HG02852 (cell line): ENCODE measurements around the gene MDGA2.
"Not testable (repeated sequence)": the region's sequence is repeated elsewhere in the genome, so short reads cannot be mapped to it uniquely, and the experiment has no call there.

Source experiments
- ATAC-seq: cut with Tn5 transposase; IDR thresholded peaks from one replicate; pipeline ENCODE4 v1.9.1; 2021; ENCODE audit warnings: mild to moderate bottlenecking, moderate library complexity; ENCODE audit not compliant: unreplicated experiment

Gene MDGA2

DNA sequence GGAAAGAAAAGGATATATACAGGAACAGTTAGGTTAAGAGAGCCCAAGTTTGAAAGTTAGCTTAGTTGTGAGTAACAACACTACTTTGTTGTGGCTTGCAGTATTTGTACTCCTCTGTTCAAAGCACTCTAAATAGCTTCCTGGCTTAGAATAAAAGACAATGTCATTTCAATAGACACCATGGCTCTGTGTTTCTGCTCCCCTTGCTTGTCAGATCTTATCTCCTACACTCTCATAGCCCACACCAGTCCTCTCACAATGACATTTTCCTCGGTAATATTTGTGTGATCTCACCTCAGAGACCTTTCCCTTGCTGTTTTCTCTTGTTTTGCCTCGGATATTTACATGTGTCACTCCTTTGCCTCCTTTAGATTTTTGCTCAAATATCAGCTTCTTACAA, 418.4 kb downstream of the MDGA2 start:
- ATAC-seq, result no peak

DNA sequence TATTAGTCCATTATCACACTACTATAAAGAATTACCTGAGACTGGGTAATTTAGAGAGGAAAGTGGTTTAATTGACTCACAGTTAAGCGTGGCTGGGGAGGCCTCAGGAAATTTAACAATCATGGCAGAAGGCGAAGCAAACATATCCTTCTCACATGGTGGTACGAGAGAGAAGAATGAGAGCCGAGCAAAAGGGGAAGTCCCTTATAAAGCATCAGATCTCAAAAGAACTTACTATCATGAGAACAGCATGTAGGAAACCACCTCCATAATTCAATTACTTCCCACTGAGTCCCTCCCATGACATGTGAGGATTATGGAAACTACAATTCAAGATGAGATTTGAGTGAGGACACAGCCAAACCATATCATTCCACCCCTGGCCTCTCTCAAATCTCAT, 422.6 kb downstream of the MDGA2 start:
- no peak for ATAC-seq

DNA sequence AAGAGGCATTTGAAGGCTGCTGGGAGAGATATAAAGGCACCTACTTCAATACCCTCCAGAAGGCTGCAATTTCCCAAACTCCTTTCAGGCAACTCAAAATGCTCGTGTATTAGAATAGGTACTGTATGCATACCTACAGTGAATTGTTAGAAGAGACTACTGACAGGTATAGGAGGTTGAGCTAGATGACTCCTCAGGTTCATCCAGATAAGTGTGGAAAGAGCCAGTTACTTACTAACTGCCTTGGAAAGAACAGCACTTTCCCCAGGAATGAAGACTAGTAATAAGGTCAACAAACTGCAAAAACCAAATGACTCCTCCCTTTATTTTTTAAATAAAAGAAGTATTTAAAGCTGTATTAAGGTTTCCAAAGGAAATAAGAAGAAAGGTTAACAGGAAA, 429.0 kb downstream of the MDGA2 start:
- no peak for ATAC-seq

DNA sequence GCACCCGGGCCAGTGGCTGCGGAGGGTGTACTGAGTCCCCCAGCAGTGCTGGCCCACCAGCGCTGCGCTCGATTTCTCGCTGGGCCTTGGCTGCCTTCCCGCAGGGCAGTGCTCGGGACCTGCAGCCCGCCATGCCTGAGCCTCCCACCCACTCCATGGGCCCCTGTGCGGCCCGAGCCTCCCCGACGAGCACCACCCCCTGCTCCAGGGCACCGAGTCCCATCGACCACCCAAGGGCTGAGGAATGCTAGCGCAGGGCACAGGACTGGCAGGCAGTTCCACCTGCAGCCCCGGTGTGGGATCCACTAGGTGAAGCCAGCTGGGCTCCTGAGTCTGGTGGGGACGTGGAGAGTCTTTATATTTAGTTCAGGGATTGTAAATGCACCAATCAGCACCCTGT, 432.8 kb downstream of the MDGA2 start:
- not testable (repeated sequence) for ATAC-seq

DNA sequence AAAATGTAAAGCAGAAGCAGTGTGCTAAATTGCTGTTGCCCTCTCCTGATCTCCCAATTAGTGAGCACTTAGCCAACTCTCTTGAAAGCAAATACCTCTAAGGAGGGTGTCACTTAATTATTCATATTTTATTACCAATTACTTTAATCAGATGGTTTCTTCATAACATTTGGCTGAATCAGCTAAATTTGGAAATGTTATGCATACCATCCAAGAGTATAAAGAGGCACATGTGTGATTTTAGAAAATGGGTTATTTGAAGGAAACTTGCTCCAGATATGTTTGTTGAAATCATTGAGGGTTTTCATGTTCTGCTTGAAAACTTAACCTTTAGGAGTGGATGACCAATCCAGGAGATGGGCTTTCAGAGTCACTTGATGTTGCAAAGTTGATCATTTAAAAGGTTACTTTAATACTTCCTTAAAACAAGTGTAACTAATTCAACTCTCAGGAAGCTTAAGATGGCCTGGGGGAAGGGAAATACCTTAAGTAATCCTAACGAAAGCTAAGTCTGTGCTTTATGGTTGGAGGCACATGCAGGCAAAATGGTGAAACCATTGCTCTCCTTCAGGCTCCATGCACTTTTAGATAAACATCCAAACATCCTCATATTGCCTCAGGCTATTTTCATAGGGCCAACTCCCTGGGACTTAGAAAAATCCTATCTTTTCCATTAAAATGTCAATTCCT, 434.5 kb downstream of the MDGA2 start:
- no peak for ATAC-seq

DNA sequence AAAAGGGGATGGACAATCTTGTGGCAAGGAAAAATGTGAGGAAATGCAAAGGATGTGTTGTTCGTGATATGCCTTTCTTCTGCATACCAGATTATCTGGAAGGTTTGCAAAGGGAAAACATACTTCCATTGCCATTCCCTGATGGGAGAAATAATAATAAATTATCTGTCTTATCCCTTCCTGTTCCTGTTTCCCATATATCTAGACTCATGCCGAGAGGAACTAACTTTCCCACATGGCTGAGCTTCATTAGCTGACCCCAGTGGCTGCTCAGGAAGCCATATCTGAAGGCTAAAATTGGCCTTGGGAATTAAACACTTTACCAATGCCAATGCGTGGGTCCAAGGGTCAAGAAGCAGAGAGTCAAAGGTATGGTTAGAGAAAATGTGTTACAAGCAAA, 439.8 kb downstream of the MDGA2 start:
- ATAC-seq, result no peak

DNA sequence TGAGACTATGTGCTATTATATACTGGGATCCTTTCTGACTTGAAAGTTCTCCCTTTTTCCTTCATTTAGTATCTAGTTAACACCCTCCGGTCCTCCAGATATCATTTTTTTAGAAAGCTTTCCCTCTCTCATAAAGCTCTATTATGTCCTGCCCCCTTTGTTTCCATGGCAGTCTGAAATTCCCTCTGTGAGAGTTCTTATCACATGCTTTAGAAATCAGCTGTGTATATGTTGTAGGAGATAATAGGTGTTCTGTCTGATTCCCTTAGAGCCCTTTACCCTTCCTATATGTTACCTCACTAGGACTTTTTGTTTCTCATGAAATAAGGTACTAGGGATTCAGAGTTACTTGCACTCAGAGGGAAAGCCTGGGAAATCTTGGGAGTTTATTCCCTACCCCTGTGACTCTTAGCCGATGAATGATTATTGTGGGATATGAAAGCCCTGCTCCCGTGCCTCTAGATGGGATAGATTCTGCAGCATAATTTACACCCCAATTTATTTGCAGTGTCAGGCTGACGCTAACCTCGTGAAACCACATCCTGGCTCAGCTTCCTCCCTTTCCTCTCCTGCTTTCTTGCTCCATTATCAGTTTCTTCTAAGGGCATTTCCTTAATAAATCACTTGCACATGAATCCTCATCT, 448.4 kb downstream of the MDGA2 start:
- ATAC-seq, result no peak

DNA sequence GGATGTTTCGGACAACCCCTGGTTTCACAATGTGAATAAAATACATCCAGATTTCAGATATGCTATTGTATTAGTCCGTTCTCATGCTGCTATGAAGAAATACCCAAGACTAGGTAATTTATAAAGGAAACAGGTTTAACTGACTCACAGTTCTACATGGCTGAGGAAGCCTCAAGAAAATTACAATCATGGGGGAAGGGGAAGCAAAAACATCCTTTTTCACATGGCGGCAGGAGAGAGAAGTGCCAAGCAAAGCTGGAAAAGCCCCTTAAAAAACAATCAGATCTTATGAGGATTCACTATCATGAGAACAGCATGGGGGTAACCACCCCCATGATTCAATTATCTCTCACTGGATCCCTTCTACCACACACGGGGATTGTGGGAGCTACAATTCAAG, 451.7 kb downstream of the MDGA2 start:
- ATAC-seq, result no peak

DNA sequence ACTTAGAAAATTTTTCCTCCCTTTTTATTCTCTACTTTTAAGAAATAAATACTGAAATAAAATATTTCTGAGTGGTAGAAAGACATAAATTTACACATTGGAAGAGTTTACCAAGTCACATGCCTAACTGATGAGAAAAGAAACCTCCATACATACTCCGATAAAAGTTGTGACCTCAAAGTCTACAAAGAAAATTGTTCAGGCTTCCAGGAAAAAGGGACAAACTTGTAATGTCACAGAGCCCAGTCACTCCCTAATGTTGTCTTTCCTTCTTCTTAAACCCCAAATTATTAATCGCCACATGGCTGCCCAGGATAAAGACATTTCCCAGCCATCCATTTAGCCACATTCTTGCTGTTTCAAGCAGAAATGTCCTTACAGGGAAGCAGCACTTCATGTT, 455.3 kb downstream of the MDGA2 start:
- ATAC-seq, result no peak

DNA sequence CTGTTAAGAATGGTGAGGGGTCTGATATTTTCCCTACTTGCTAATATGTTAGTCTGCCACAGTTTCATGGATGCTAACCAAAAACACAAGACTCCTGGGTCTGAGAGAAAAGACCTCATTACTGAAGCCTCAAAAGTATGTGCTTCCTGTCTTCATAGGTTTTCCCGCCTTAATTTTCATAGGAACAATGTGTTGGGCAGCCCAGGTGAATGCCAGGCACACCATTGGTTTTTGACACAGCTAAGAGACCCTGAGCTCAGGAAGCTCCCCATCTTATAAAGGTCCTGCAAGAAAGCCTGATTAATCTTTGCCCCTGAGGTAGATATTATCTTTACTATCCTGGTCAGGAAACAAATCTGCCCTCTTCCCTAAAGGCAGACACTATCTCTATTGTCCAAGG, 464.1 kb downstream of the MDGA2 start:
- no peak for ATAC-seq

DNA sequence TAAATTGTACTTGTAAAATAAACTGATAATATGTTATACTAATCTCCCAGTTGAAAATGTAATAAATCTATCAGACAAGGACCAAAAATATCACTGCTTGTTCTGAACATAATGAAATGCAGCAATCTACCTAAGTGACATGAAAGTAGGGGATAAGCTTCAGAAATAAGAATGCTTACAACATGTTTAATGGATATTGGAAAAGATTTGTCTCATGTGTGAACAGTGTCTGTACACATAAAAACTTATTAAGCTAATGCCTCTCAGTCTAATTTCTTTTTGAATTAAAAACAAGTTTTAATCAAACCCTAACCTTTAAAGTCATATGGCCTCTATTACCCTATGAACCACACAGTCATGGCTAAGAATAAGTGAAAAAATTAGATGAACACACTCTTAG, 465.3 kb downstream of the MDGA2 start:
- no peak for ATAC-seq

DNA sequence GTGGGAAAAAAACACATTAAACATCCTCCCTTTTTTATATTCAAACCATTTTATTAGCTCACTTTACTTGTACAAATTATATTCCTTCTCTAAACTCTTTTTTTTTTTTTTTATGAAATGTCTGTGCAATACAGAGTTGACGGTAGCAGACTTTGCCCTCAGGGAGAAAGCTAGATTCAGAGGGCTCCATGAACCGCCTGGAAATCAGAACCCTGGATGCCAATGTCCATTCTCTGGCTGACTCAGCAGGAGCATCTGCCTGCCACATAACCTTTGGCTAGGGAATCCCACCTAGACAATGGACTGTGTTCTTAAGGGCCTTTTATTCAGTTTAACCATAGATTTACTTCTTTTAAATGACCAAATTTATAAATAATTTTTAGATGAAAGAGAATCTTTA, 467.0 kb downstream of the MDGA2 start:
- ATAC-seq, result no peak

DNA sequence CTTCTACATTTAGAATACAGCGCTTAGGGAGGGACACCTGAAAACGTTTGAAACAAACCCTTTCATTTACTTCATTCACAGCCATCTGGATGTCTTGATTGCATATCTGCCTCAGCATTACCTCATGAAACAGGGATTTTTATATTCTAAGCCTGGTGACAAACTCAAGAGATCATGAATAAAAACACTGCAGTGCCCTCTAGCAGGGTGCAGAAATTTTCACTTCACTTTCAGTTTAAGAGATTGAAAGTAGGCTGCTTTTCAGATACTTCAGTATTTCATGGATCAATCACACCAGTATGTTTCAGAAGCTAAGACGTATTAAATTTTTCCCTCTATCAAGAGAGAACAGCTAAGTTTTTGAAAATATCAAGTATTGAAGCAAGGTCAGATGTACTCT, 467.8 kb downstream of the MDGA2 start:
- ATAC-seq, result no peak

DNA sequence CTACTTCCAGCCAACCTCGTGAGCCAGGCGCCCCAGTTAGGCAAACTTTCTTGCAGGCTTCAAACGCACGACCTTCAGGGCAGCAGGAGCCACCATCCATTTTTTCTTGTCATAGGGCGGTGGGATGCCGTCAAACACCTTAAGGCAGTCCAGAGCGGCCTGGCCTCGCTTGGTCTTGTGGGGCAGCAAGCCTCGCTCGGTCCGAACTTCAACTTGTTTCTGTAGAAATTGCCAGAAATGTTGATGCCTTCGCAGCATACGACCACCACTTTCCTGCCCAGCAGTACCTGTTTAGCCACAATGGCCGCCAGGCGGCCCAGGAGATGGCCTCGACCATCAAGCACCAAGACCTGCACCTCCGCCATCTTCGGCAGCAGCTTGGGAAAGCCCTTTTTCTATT, 474.7 kb downstream of the MDGA2 start:
- ATAC-seq, result no peak

DNA sequence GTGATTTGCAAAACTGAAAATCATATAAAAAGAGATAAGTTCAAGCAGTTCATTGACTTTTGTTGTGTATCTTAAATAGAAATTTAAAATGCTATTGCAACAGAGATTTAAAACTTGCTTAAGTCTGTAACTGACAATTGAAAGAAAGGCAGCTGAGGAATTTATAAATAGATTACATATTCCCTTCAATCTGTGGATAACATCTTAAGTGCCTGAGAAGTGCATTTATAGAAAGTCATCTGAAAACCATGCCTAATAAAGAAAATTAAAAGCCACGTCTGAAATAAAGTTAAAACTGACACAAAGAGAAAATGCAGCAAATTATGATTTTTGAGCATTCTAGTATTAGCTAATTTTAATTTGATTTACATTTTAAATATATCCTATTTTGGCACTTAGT, 479.8 kb downstream of the MDGA2 start:
- ATAC-seq, result no peak

DNA sequence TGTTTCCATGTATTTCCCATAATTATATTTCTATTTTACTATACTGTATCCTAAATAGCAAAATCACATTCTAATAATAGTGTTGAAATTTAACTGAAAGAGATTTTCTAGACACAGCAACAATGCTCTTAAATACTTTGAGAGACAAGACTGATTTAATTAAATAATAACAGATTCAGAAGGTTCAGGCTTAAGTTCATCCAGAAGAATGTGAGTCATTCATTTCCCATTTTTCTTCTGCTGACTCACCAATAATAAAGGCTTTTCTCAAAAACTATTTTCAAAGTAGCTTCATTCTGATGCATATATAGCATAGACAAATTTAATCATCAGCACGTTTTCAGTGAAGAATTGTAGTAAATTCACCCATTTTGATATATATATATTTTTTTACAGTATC, 481.4 kb downstream of the MDGA2 start:
- no peak for ATAC-seq

DNA sequence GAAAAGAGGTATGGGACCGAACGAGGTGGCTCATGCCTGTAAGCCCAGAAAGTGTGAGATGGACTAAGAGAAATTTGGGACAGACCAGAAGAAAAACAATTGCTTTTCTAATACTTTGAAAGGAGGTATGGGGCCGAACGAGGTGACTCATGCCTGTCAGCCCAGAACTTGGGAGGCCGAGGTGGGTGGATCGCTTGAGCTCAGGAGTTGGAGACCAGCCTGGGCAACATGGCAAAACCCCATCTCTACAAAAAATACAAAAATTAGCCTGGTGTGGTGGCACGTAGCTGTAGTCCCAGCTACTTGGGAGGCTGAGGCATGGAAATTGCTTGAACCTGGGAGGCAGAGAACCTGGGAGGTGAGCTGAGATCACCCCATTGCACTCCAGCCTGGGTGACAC, 483.2 kb downstream of the MDGA2 start:
- not testable (repeated sequence) for ATAC-seq

DNA sequence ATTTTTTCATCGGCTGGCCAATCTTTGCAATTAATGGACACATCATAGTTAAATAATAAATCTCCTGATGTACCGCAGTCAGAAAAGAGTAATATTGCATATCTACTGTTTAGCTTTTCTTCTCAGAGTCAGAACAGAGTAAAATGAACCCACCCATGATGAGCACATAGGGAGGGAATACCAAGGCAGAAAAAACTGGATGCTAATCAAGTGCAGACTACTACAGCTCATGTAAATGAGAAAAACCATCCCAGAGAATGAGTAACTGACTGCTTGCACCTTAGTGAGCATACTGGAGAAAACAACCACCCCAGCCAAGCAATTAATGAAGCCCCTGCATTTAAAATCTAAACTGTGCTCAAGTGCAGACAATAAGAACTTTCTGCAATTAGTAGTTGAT, 483.7 kb downstream of the MDGA2 start:
- no peak for ATAC-seq

DNA sequence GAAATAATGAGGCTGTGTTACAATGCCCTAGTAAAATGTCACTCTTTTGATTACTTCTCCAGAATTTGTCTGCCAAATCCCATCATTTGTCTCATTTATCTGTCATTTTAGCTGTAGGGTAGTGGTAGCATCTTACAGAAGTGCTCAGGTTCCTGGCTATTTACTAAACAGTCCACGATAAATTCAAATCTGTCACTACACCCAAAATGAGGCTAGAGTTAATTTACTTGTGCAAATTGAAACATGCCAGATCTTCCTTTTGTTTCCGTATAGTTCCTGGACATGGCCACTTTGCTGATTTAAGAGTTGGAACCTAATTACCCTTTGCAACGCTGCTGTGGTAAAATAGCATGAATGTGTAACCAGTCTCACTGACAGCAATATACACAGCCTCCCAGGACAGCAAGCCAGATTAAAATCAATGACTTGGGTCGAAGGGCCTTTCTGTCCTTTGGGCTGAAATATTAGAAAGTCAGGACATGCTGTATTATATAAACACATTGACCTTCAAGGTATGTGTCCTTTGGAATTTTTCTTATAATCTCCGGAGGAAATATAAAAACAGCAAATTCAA, 485.4 kb downstream of the MDGA2 start:
- ATAC-seq, result no peak

DNA sequence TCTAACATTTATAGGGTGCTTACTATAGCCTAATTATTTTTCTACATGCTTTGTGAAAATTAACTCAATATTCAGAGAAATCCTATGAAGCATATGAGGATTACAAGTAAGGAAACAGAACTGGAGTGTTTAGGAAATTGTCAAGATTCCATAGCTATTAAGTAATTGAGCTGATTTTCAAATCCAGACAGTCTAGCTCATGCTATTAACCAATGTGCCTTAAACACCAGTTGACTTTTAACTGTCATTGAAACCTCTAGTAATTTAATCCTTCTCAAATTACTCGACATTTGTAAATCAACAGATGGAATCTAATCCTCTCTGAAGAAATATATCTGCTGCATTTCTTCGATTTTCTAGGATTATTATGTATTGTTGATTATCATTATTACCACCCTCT, 488.9 kb downstream of the MDGA2 start:
- no peak for ATAC-seq

DNA sequence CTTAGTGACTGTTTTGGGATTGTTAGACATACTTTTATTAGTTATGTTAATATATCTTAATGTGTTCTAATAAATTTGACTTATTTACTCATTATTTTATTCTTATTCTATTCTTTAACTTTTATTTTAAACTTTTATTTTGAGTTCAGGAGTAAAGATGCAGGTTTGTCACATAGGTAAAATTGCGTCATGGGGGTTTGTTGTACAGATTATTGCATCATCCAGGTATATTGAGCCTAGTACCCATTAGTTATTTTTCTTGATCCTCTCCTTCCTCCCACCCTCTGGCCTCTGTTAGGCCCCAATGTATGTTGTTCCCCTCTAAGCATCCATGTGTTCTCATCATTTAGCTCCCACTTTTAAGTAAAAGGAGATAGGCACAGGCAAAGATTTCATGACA, 495.5 kb downstream of the MDGA2 start:
- ATAC-seq, result no peak

DNA sequence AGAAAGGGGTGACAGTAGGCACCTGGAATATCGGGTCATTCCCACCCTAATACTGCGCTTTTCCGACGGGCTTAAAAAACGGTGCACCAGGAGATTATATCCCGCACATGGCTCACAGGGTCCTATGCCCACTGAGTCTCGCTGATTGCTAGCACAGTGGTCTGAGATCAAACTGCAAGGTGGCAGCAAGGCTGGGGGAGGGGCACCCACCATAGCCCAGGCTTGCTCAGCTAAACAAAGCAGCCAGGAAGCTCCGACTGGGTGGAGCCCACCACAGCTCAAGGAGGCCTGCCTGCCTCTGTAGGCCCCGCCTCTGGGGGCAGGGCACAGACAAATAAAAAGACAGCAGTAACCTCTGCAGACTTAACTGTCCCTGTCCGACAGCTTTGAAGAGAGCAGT, 503.5 kb downstream of the MDGA2 start:
- not testable (repeated sequence) for ATAC-seq

DNA sequence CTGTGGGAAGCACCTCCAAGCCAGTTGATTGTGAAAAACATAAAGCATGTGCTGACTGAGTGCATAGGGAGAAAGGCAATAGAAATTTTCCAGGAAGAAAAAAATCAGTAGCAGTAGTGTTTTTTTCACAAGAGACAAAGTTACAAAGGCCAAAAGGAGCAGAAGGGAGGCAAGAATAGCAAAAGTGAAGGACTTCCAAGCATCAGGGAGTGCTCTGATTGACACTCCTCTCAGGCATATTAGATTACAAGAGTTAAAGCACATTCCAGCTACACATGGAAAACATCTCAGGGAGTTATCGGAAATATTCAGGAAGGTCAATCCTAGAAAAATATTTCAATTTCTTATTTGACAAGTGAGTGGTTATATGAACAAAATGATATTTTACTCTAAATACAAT, 508.0 kb downstream of the MDGA2 start:
- ATAC-seq, result no peak
